ENCODE data around the gene C17orf78. TPM values are rescaled to one million over a fixed set of nuclear protein-coding genes. Genes with fewer than 3 reads are reported as not detected.
A peak's percentile ranks its signal among the peaks of the same experiment; 100 is the strongest.
"Not testable (repeated sequence)": the region's sequence is repeated elsewhere in the genome, so short reads cannot be mapped to it uniquely, and the experiment has no call there.

The C17orf78 gene
- total RNA-seq, 6 donors from 2014 or later: not detected

- no peak for TF ChIP-seq POLR2AphosphoS5 (IDR thresholded peaks at IDR 0.05)
- no peak for TF ChIP-seq POLR2A (IDR thresholded peaks at IDR 0.05)
- TF ChIP-seq CTCF (IDR thresholded peaks at IDR 0.05): no peak
- no peak for TF ChIP-seq EP300 (IDR thresholded peaks at IDR 0.05)
- 50 to 97% methylated on average over 2 of the region's 2 CpGs for WGBS, 2 donors
- H3K27me3 ChIP-seq: no peaks in the 10 kb centered on the region
- no peak for DNase-seq
- H3K27ac ChIP-seq: no peak overlapping the region
- peaks cover 0 to 5% (median 0%) of the 10 kb centered on the region in 4 donors for H3K36me3 ChIP-seq
- no peaks in the 10 kb centered on the region for H3K9me3 ChIP-seq
- no peak for ATAC-seq (ENCODE audit: low FRiP score in 2 of 2)
- H3K4me1 ChIP-seq: peaks cover 0 to 8% (median 0%) of the 10 kb centered on the region in 4 donors
- H3K4me3 ChIP-seq: no peak overlapping the region
Measured at GRCh38 chr17:37342589-37342988, 33.2 kb upstream of the C17orf78 start.

- no peaks in the 10 kb centered on the region for H3K4me1 ChIP-seq
- DNase-seq: no peak
- ATAC-seq (ENCODE audit: low FRiP score in 2 of 2): no peak
- H3K4me3 ChIP-seq: no peak overlapping the region
- no peak overlapping the region for H3K27ac ChIP-seq
- TF ChIP-seq POLR2AphosphoS5 (IDR thresholded peaks at IDR 0.05) (no peak), CTCF (IDR thresholded peaks at IDR 0.05) (no peak), POLR2A (IDR thresholded peaks at IDR 0.05) (no peak), EP300 (IDR thresholded peaks at IDR 0.05) (no peak)
- no peaks in the 10 kb centered on the region for H3K27me3 ChIP-seq
- 94 to 99% methylated on average over 4 of the region's 4 CpGs for WGBS, 2 donors
- H3K9me3 ChIP-seq: no peaks in the 10 kb centered on the region
- H3K36me3 ChIP-seq: peaks cover 0 to 5% (median 0%) of the 10 kb centered on the region in 4 donors
Measured at GRCh38 chr17:37344519-37344918, 31.3 kb upstream of the C17orf78 start.

GRCh38 chr17:37346863-37347402, 28.9 kb upstream of the C17orf78 start:
- H3K9me3 ChIP-seq; H3K4me3 ChIP-seq; ATAC-seq (ENCODE audit: low FRiP score in 2 of 2); DNase-seq; H3K27ac ChIP-seq; H3K27me3 ChIP-seq; H3K4me1 ChIP-seq; H3K36me3 ChIP-seq: not testable (repeated sequence)
- WGBS, 2 donors: 95 to 96% methylated on average over 8 of the region's 8 CpGs

- H3K27me3 ChIP-seq, H3K9me3 ChIP-seq, H3K36me3 ChIP-seq: not testable (repeated sequence)
- Histone ChIP-seq H3K4me1 (peaks cover 7 to 42% (median 22%) of the 10 kb centered on the region in 4 donors), H3K4me3 (peak overlapping the region in 3 of 4 donors; percentile 98), H3K27ac (peak overlapping the region; percentile 39 to 92 (median 84))
- ATAC-seq (ENCODE audit: low FRiP score in 2 of 2): peak in 1 of 2 donors; percentile 45
- peak in 1 of 4 donors; percentile 14 for TF ChIP-seq POLR2A (IDR thresholded peaks at IDR 0.05)
- peak in 1 of 4 donors; percentile 38 for TF ChIP-seq EP300 (IDR thresholded peaks at IDR 0.05)
- DNase-seq: peak in 1 of 2 donors; percentile 43
- WGBS, 2 donors: 71 to 78% methylated on average over 12 of the region's 12 CpGs
Measured at GRCh38 chr17:37356796-37357569, 18.8 kb upstream of the C17orf78 start.

GRCh38 chr17:37358098-37358829, 17.5 kb upstream of the C17orf78 start:
- Histone ChIP-seq H3K27ac (peak overlapping the region; percentile 82 to 92 (median 84)), H3K4me1 (peaks cover 7 to 42% (median 22%) of the 10 kb centered on the region in 4 donors), H3K4me3 (peak overlapping the region; percentile 70 to 98 (median 98)), H3K36me3 (no peaks in the 10 kb centered on the region), H3K27me3 (no peaks in the 10 kb centered on the region), H3K9me3 (no peaks in the 10 kb centered on the region)
- TF ChIP-seq EP300 (IDR thresholded peaks at IDR 0.05) (no peak), POLR2AphosphoS5 (IDR thresholded peaks at IDR 0.05) (peak in 1 of 2 donors; percentile 13), POLR2A (IDR thresholded peaks at IDR 0.05) (peak in 1 of 4 donors; percentile 29), CTCF (IDR thresholded peaks at IDR 0.05) (no peak)
- peak; percentile 4 to 48 for ATAC-seq (ENCODE audit: low FRiP score in 2 of 2)
- WGBS, 2 donors: 4 to 5% methylated on average over 11 to 21 of the region's 21 CpGs
- peak in 1 of 2 donors; percentile 69 for DNase-seq
